ENCODE results near the gene LCK.

The LCK gene

GRCh38 chr1:32250893-32251716, at the start of gene LCK:
TSS of gene LCK (plus strand) at chr1:32251265. CDS start at chr1:32274330, 23,065 bp downstream.
- DNase-seq (ENCODE audit: low read depth in 1 of 2, low spot score in 1 of 2), result no peak

- no peak for DNase-seq (ENCODE audit: low read depth in 1 of 2, low spot score in 1 of 2)
Observed at GRCh38 chr1:32204943-32205361, 46.1 kb upstream of the LCK start.

- DNase-seq (ENCODE audit: low read depth in 1 of 2, low spot score in 1 of 2), result peak; percentile 61 to 76
Observed at GRCh38 chr1:32205401-32206370, 45.4 kb upstream of the LCK start, which contains the start of gene IQCC. TSS of gene IQCC (plus strand) at chr1:32205671. CDS start at chr1:32205682, 11 bp downstream.

- DNase-seq (ENCODE audit: low read depth in 1 of 2, low spot score in 1 of 2), result no peak
Observed at GRCh38 chr1:32208469-32208868, 42.6 kb upstream of the LCK start.

- no peak for DNase-seq (ENCODE audit: low read depth in 1 of 2, low spot score in 1 of 2)
Observed at GRCh38 chr1:32208891-32209328, 42.2 kb upstream of the LCK start, which contains the start of gene DCDC2B. TSS of gene DCDC2B (plus strand) at chr1:32209089. CDS start at chr1:32209094, 5 bp downstream.

- peak in 1 of 2 donors; percentile 55 for DNase-seq (ENCODE audit: low read depth in 1 of 2, low spot score in 1 of 2)
Observed at GRCh38 chr1:32215629-32216480, 35.2 kb upstream of the LCK start.

- no peak for DNase-seq (ENCODE audit: low read depth in 1 of 2, low spot score in 1 of 2)
Observed at GRCh38 chr1:32216566-32216965, 34.5 kb upstream of the LCK start.

- DNase-seq (ENCODE audit: low read depth in 1 of 2, low spot score in 1 of 2), result no peak
Observed at GRCh38 chr1:32219022-32219421, 32.0 kb upstream of the LCK start.

GRCh38 chr1:32220746-32221580, 30.1 kb upstream of the LCK start:
- no peak for DNase-seq (ENCODE audit: low read depth in 1 of 2, low spot score in 1 of 2)

GRCh38 chr1:32221581-32221979, 29.5 kb upstream of the LCK start:
- DNase-seq (ENCODE audit: low read depth in 1 of 2, low spot score in 1 of 2), result no peak

GRCh38 chr1:32221980-32222755, 28.9 kb upstream of the LCK start, which contains the start of the genes EIF3I and TMEM234:
TSS of gene EIF3I (plus strand) at chr1:32222407. CDS start at chr1:32222442, 35 bp downstream.
TSS of gene TMEM234 (minus strand) at chr1:32222353. CDS start at chr1:32222322, 31 bp downstream.
- DNase-seq (ENCODE audit: low read depth in 1 of 2, low spot score in 1 of 2), result peak; percentile 84 to 91

GRCh38 chr1:32223683-32224082, 27.4 kb upstream of the LCK start:
- DNase-seq (ENCODE audit: low read depth in 1 of 2, low spot score in 1 of 2), result no peak

GRCh38 chr1:32224285-32224684, 26.8 kb upstream of the LCK start:
- no peak for DNase-seq (ENCODE audit: low read depth in 1 of 2, low spot score in 1 of 2)

- DNase-seq (ENCODE audit: low read depth in 1 of 2, low spot score in 1 of 2), result no peak
Observed at GRCh38 chr1:32228771-32229170, 22.3 kb upstream of the LCK start.

- no peak for DNase-seq (ENCODE audit: low read depth in 1 of 2, low spot score in 1 of 2)
Observed at GRCh38 chr1:32231843-32232432, 19.1 kb upstream of the LCK start.

- DNase-seq (ENCODE audit: low read depth in 1 of 2, low spot score in 1 of 2), result no peak
Observed at GRCh38 chr1:32232558-32233304, 18.3 kb upstream of the LCK start.

GRCh38 chr1:32234792-32235191, 16.3 kb upstream of the LCK start:
- DNase-seq (ENCODE audit: low read depth in 1 of 2, low spot score in 1 of 2), result no peak

- DNase-seq (ENCODE audit: low read depth in 1 of 2, low spot score in 1 of 2), result no peak
Observed at GRCh38 chr1:32239337-32239736, 11.7 kb upstream of the LCK start.

Measured in activated CD4-positive, alpha-beta T cell treated with anti-CD3 and anti-CD28 coated beads, Interleukin-2, amount 50 U/mL, for 24 hours (primary cell).